NT2/D1 (cell line): ENCODE measurements around the gene ZNF765.

ENCODE experiments used
- DNase-seq: peaks from one replicate; pipeline ENCODE4 v3.0.0-alpha.2; 2011; ENCODE audit warnings: low read depth, low spot score
- H3K27me3 ChIP-seq: 2 replicates; pipeline ENCODE4 v1.6.0; 2011; ENCODE audit warnings: mild to moderate bottlenecking; ENCODE audit not compliant: insufficient read length, insufficient read depth
- H3K36me3 ChIP-seq: 2 replicates; pipeline ENCODE4 v1.6.1; 2011; ENCODE audit warnings: mild to moderate bottlenecking, low read length, mixed read lengths; ENCODE audit not compliant: insufficient read depth, insufficient read length
- H3K4me1 ChIP-seq: 2 replicates; pipeline ENCODE4 v1.5.1; 2011; ENCODE audit not compliant: insufficient read depth, insufficient read length
- H3K4me3 ChIP-seq: 2 replicates; pipeline ENCODE4 v1.5.1; 2011; ENCODE audit warnings: low read depth; ENCODE audit not compliant: insufficient read length
- H3K9ac ChIP-seq: 2 replicates; pipeline ENCODE4 v1.6.0; 2011; ENCODE audit warnings: low read depth; ENCODE audit not compliant: insufficient read length
- H3K9me3 ChIP-seq: 2 replicates; pipeline ENCODE4 v1.5.1; 2011; ENCODE audit warnings: mild to moderate bottlenecking, low read length; ENCODE audit not compliant: insufficient read depth
- SUZ12 ChIP-seq: IDR thresholded peaks from 2 replicates; pipeline ENCODE4 v1.6.1; 2011; ENCODE audit not compliant: insufficient read length, insufficient read depth; ENCODE audit errors: extremely low read depth
- YY1 ChIP-seq: IDR thresholded peaks from 2 replicates; pipeline ENCODE4 v1.6.1; 2011; ENCODE audit not compliant: insufficient read length, insufficient read depth
- ZNF274 ChIP-seq: IDR thresholded peaks from 2 replicates; pipeline ENCODE4 v1.6.1; 2011; ENCODE audit warnings: mild to moderate bottlenecking, low read depth, low read length

ZNF765 gene

DNA sequence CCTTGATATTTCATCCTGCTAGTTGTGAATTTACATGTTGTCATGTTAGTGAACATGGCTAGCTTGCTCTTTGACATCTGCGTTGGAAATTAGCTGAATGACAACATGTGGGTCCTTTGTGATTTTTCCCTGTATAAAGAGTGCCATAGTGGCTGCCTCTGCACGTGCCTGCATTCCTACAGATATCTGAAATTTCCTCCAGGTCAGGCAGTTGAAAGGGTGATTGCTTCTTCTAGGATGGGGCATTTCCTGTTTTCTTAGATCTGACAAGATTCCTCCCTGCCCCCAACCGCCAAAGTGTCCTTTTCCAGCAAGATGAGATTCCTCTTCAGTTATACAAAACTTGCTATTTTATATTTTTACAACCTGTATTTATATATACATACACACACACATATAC is 20.7 kb upstream of the ZNF765 start:
- H3K9ac ChIP-seq, result no peak overlapping the region
- no peak for DNase-seq
- no peak for TF ChIP-seq YY1
- no peak for TF ChIP-seq SUZ12
- no peak for TF ChIP-seq ZNF274
- peaks cover 46% of the 10 kb centered on the region for H3K36me3 ChIP-seq
- no peaks in the 10 kb centered on the region for H3K4me1 ChIP-seq
- H3K9me3 ChIP-seq, result peaks cover 4% of the 10 kb centered on the region; the same call in 1 of the 2 replicates
- H3K27me3 ChIP-seq, result no peaks in the 10 kb centered on the region
- no peak overlapping the region for H3K4me3 ChIP-seq

DNA sequence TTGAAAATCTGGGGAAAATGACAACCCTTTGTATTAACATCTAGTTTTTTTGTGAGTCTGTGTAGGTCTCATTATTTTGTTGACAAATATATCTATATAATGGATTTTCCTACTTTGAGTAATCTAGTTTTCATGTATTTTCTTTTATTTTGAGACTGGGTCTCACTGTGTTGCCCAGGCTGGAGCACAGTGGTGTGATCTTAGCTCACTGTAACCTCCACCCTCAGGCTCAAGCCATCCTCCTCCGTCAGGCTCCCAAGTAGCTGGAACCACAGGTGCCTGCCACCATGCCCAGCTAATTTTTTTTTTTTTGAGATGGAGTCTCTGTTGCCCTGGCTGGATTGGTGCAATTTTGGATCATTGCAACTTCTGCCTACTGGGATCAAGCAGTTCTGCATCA is 20.2 kb upstream of the ZNF765 start:
- Histone ChIP-seq H3K4me1 (no peaks in the 10 kb centered on the region), H3K36me3 (peaks cover 50% of the 10 kb centered on the region), H3K27me3 (no peaks in the 10 kb centered on the region), H3K4me3 (no peak overlapping the region), H3K9me3 (peaks cover 8% of the 10 kb centered on the region; the same call in 1 of the 2 replicates), H3K9ac (no peak overlapping the region)
- DNase-seq, result no peak
- TF ChIP-seq SUZ12 (no peak), YY1 (no peak), ZNF274 (no peak)

DNA sequence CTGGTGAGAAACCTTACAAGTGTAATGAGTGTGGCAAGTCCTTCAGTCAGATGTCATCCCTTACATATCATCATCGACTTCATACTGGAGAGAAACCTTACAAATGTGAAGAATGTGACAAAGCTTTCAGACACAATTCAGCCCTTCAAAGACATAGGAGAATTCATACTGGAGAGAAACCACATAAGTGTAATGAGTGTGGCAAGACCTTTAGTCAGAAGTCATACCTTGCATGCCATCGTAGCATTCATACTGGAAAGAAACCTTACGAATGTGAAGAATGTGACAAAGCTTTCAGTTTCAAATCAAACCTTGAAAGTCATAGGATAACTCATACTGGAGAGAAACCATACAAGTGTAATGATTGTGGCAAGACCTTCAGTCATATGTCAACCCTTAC is 13.6 kb upstream of the ZNF765 start:
- Histone ChIP-seq H3K9ac (no peak overlapping the region), H3K36me3 (peaks cover 71% of the 10 kb centered on the region), H3K4me1 (no peaks in the 10 kb centered on the region), H3K27me3 (no peaks in the 10 kb centered on the region), H3K4me3 (no peak overlapping the region), H3K9me3 (peaks cover 68% of the 10 kb centered on the region)
- TF ChIP-seq ZNF274 (no peak), YY1 (no peak), SUZ12 (no peak)
- DNase-seq, result no peak

DNA sequence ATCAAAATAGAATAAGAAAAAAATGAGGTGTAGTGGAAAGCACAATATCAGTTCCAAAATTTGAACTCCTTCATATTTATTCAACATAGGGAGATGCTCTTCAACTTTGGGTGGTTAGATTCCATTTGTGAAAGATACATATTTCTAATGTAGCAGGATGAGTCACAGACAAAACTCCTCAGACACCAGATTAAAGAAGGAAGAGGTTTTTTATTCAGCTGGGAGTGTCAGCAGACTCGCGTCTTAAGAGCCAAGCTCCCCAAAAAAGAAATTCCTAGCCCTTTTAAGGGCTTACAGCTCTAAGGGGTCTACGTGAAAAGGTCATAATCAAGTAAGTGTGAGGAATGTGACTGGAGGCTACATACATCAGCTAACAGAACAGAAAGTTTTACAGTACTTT is 6.8 kb upstream of the ZNF765 start:
- Histone ChIP-seq H3K4me1 (no peaks in the 10 kb centered on the region), H3K27me3 (no peaks in the 10 kb centered on the region), H3K9ac (no peak overlapping the region), H3K9me3 (peaks cover 34% of the 10 kb centered on the region), H3K4me3 (no peak overlapping the region), H3K36me3 (peaks cover 14% of the 10 kb centered on the region)
- DNase-seq, result no peak
- TF ChIP-seq ZNF274 (no peak), SUZ12 (no peak)

DNA sequence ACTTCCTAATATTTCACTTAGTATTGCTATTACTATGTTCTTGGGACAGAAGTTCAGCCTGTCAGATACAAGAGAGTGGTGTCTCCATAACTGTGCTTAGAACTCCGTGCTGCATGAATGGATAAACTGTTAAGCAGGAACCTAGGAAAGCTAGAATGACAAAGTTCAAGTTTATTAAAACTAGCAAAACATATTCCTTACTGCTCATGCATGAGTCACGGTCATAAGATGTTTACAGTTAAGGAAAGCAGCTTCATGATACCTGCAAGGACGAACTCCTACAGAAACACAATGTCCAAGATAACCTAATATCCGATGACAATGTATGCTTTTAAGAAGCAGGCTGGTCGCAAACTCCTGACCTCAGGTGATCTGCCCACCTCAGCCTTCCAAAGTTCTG is 6.0 kb upstream of the ZNF765 start:
- TF ChIP-seq ZNF274 (no peak), SUZ12 (no peak), YY1 (no peak)
- H3K9ac ChIP-seq, result no peak overlapping the region
- peaks cover 14% of the 10 kb centered on the region for H3K36me3 ChIP-seq
- peaks cover 26% of the 10 kb centered on the region for H3K9me3 ChIP-seq
- no peak overlapping the region for H3K4me3 ChIP-seq
- H3K27me3 ChIP-seq, result no peaks in the 10 kb centered on the region
- DNase-seq, result no peak
- no peaks in the 10 kb centered on the region for H3K4me1 ChIP-seq

DNA sequence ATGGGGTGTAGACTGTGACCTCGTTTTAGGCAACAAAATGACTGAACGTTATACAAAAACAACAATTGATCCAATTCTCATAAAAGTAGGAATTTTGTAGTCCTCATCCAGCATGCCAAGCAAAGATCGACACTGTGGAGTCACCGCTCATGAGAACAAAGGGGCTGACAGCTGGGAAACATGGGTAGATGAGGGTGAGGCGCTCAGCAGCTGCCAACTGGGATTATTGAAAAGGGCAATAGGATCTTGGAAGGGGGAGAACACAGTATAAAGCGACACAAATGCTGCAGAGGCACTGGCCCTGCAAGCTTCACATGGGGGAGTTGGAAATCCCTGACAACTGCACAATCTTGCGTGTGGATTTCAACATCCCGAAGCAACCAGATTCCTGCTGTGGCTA is 5.4 kb upstream of the ZNF765 start:
- peaks cover 14% of the 10 kb centered on the region for H3K36me3 ChIP-seq
- peaks cover 20% of the 10 kb centered on the region for H3K9me3 ChIP-seq
- TF ChIP-seq ZNF274 (no peak), SUZ12 (no peak), YY1 (no peak)
- no peak overlapping the region for H3K4me3 ChIP-seq
- no peak overlapping the region for H3K9ac ChIP-seq
- no peak for DNase-seq
- H3K4me1 ChIP-seq, result no peaks in the 10 kb centered on the region
- no peaks in the 10 kb centered on the region for H3K27me3 ChIP-seq

DNA sequence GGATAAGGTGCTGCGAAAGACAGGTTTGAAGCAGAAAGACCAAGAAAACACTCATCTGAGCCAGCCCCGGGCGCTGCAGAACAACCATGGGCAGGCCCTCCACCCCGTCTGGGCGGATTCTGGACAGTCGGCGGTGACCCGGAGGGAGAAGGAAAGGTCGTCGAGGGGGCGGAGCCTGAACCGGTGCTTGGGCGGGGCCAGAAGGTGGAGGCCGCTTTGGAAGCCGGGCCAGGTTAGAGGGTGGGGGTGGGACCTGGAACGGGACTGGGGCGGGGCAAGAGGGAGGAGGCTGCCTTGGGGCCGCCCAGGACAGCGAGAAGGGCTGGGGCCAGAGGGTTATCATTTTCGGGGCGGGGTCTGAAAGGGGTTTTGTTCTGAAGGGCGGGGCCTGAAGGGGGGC is 5.0 kb upstream of the ZNF765 start:
- no peak for TF ChIP-seq ZNF274
- TF ChIP-seq YY1, result no peak
- no peak for TF ChIP-seq SUZ12
- no peak for DNase-seq
- H3K4me3 ChIP-seq, result no peak overlapping the region
- peaks cover 15% of the 10 kb centered on the region; the same call in 1 of the 2 replicates for H3K9me3 ChIP-seq
- no peaks in the 10 kb centered on the region for H3K27me3 ChIP-seq
- H3K4me1 ChIP-seq, result no peaks in the 10 kb centered on the region
- peaks cover 10% of the 10 kb centered on the region for H3K36me3 ChIP-seq
- no peak overlapping the region for H3K9ac ChIP-seq
